Parathyroid adenoma (tissue), 2 donors: ENCODE measurements around the gene TFEB.
A peak's percentile ranks its signal among the peaks of the same experiment; 100 is the strongest.

Experiments used
- H2AFZ ChIP-seq: fragments of 300-600 bp; sonication (generic); one replicate; pipeline ENCODE4 v1.7.0; 2017; ENCODE audit warnings: antibody characterized with exemption, mild to moderate bottlenecking
- H3K27ac ChIP-seq: fragments of 300-600 bp; sonication (generic); one replicate; pipeline ENCODE4 v1.7.0; 2017
- H3K27me3 ChIP-seq: fragments of 300-600 bp; sonication (generic); one replicate; pipeline ENCODE4 v1.7.0; 2017; ENCODE audit warnings: low read length; ENCODE audit not compliant: control insufficient read depth, insufficient read depth
- H3K36me3 ChIP-seq: fragments of 300-600 bp; sonication (generic); one replicate; pipeline ENCODE4 v1.7.0; 2017; ENCODE audit warnings: low read length; ENCODE audit not compliant: control insufficient read depth, insufficient read depth
- H3K4me1 ChIP-seq: fragments of 300-600 bp; sonication (generic); one replicate; pipeline ENCODE4 v1.7.0; 2017; ENCODE audit warnings: control low read depth
- H3K4me2 ChIP-seq: fragments of 300-600 bp; sonication (generic); one replicate; pipeline ENCODE4 v1.7.0; 2017; ENCODE audit warnings: low read length
- H3K4me3 ChIP-seq: fragments of 300-600 bp; sonication (generic); one replicate; pipeline ENCODE4 v1.7.0; 2017; ENCODE audit warnings: low read depth, low read length
- H3K79me2 ChIP-seq: fragments of 300-600 bp; sonication (generic); one replicate; pipeline ENCODE4 v1.7.0; 2017; ENCODE audit warnings: control low read depth
- H3K9ac ChIP-seq: fragments of 300-600 bp; sonication (generic); one replicate; pipeline ENCODE4 v1.7.0; 2017; ENCODE audit warnings: mild to moderate bottlenecking
- H3K9me3 ChIP-seq: fragments of 300-600 bp; sonication (generic); one replicate; pipeline ENCODE4 v1.7.0; 2017; ENCODE audit warnings: low read length; ENCODE audit not compliant: control insufficient read depth
- TF ChIP-seq, protein P1 (sequence below): fragments of 300-600 bp; sonication (generic); IDR thresholded peaks from one replicate; pipeline ENCODE4 v1.7.0; 2017; ENCODE audit warnings: antibody characterized with exemption, mild to moderate bottlenecking
- donor health status: primary hyperparathyroidism.

Gene TFEB

DNA sequence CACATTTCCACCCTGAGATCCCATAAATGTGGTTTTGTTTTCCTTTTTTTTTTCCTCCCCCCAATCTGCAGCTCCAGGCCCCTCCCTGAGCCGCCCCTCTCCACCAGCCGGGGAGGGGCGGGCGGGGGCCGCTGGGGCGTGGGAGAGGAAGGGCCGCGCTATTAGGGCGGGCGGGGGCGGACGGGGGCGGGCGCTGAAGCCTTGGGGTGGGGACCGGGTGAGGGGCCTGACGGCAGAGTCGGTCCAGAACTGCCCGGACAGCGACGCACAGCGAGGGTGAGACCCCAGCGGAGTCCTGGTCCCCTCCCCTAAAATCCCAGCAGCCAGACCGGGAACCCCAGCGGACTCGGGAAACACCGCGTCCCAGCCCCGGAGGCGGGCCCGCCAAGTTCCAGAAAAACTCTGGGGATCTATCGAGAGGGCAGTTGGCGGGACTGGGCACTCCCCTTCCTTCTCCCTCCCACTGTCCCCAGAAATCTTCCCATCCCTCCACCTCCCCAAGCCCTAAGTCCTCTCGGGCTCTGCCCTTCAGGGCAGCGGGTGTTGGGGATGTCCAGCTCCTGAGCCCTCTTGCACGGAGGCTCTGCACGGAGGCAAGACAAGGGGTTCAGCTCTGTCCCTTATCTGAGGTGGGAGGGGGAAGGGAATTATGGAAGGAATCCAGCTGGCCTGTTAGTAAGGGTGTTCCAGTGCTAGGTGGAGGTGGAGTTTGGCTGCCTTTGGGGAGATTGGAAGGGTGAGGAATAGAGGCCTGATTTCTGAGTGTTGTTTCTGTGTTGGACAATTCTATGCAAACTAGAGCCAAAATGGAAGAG is 45.4 kb upstream of the TFEB start, which contains the start of gene PRICKLE4:
Gene PRICKLE4, plus strand, starts transcription at position 232 of the 815 bp plus-strand sequence. CDS start 2,692 bp downstream, outside the sequence.
- H3K27me3 ChIP-seq = no peaks in the 10 kb centered on the region
- TF ChIP-seq, protein P1, sequence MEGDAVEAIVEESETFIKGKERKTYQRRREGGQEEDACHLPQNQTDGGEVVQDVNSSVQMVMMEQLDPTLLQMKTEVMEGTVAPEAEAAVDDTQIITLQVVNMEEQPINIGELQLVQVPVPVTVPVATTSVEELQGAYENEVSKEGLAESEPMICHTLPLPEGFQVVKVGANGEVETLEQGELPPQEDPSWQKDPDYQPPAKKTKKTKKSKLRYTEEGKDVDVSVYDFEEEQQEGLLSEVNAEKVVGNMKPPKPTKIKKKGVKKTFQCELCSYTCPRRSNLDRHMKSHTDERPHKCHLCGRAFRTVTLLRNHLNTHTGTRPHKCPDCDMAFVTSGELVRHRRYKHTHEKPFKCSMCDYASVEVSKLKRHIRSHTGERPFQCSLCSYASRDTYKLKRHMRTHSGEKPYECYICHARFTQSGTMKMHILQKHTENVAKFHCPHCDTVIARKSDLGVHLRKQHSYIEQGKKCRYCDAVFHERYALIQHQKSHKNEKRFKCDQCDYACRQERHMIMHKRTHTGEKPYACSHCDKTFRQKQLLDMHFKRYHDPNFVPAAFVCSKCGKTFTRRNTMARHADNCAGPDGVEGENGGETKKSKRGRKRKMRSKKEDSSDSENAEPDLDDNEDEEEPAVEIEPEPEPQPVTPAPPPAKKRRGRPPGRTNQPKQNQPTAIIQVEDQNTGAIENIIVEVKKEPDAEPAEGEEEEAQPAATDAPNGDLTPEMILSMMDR = no peak
- H3K27ac ChIP-seq = peak within 1 kb of the TSS; percentile 72
- no peaks in the 10 kb centered on the region for H3K79me2 ChIP-seq
- peak within 1 kb of the TSS; percentile 96 for H3K4me2 ChIP-seq
- H3K4me1 ChIP-seq = peaks cover 12% of the 10 kb centered on the region
- no peaks in the 10 kb centered on the region for H3K36me3 ChIP-seq
- H2AFZ ChIP-seq = peak within 1 kb of the TSS; percentile 85
- H3K4me3 ChIP-seq = peak within 1 kb of the TSS; percentile 70
- H3K9ac ChIP-seq = no peak within 1 kb of the TSS
- no peaks in the 10 kb centered on the region for H3K9me3 ChIP-seq

DNA sequence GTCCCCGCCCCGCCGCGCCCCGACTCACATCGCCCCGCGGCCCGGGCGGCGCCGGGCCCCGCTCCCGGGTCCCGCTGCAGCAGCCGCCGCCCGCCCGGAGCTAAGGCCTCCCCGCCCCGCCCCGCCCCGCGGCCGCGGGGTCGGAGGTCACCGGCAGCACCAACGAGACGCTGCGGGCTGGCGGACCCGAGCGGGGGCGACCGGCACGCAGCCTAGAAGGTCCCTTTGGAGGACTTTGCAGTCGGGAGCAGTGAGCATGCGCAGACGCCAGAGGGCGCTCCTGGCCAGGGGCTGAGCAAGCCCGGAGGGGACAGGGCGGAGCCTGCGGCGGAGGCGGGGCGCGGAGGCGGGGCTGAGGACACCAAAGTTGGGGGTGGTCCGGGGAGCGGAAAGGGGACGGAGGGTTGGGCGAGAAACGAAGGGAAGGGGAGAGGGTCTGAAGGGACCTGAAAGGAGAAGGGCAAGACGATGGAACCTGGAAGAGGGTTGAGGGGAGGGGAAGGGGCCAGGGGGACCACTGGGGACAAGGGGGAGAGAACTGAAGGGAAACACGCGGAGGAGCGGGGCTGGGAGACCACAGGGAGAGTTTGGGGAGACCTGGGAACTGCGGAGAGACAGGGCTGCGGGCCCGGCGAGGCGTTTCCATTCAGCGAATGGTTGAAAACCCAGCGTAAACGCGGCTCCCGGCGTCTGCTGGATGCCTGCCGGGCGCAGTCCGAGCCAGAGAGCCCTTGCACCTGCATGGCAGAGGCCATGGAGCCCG is 44.6 kb upstream of the TFEB start, which contains the start of gene FRS3:
Gene FRS3, minus strand, starts transcription at position 113 of the 763 bp plus-strand sequence. CDS start 2,913 bp downstream, outside the sequence.
- H3K27me3 ChIP-seq = no peaks in the 10 kb centered on the region
- H3K9me3 ChIP-seq = no peaks in the 10 kb centered on the region
- peak within 1 kb of the TSS; percentile 72 for H3K27ac ChIP-seq
- peak within 1 kb of the TSS; percentile 96 for H3K4me2 ChIP-seq
- H3K9ac ChIP-seq = no peak within 1 kb of the TSS
- TF ChIP-seq, protein P1 = peak; percentile 98
- H2AFZ ChIP-seq = peak within 1 kb of the TSS; percentile 85
- H3K4me1 ChIP-seq = peaks cover 12% of the 10 kb centered on the region
- no peaks in the 10 kb centered on the region for H3K36me3 ChIP-seq
- no peaks in the 10 kb centered on the region for H3K79me2 ChIP-seq
- peak within 1 kb of the TSS; percentile 70 for H3K4me3 ChIP-seq

DNA sequence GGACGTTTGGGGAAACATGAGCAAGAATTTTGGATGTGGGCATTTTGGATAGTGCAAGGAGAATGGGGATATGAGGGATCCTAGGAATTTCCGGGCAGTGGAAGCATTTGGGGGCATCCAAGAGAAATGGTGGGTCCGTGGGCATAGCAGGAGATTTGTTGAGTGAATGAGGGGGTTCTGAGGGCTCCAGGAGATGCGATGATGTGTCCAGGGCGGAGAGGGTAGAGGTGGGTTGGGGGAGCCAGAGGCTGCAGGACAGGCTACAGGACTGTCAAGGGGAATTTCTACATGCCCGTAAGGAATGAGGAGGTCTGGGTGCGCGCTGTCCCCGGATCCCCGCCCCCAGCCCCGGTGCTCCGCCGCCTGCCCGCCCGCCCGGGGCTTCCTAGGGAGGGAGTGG is 43.9 kb upstream of the TFEB start:
- Histone ChIP-seq H3K9ac (no peak overlapping the region), H3K4me3 (peak overlapping the region; percentile 62), H3K79me2 (no peaks in the 10 kb centered on the region), H3K4me1 (peaks cover 12% of the 10 kb centered on the region), H2AFZ (peak overlapping the region; percentile 65), H3K9me3 (no peaks in the 10 kb centered on the region), H3K36me3 (no peaks in the 10 kb centered on the region), H3K4me2 (peak overlapping the region; percentile 86), H3K27me3 (no peaks in the 10 kb centered on the region), H3K27ac (no peak overlapping the region)
- TF ChIP-seq, protein P1 = no peak

DNA sequence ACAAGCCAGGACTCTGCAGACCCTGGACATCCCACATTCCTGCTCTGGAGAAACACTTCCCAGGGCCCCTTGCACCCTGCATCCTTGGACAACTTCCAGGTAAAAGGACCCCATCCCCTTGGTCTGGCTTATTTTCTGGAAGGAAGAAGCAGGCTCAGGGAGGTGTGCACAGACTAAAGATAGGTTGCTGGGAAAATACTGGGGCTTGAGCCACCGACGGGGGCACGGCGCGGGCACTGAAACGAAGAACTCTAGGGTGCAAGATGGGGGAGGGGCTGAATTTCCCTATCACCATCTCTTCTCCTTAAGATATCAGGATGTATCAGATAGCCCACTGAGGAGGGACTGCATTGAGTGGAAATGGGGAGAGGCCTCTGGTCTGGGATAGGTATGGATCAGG is 43.5 kb upstream of the TFEB start:
- peaks cover 12% of the 10 kb centered on the region for H3K4me1 ChIP-seq
- no peak overlapping the region for H3K27ac ChIP-seq
- peak overlapping the region; percentile 86 for H3K4me2 ChIP-seq
- no peak overlapping the region for H3K9ac ChIP-seq
- TF ChIP-seq, protein P1 = no peak
- H3K36me3 ChIP-seq = no peaks in the 10 kb centered on the region
- H3K4me3 ChIP-seq = peak overlapping the region; percentile 62
- no peaks in the 10 kb centered on the region for H3K79me2 ChIP-seq
- H2AFZ ChIP-seq = peak overlapping the region; percentile 65
- H3K9me3 ChIP-seq = no peaks in the 10 kb centered on the region
- H3K27me3 ChIP-seq = no peaks in the 10 kb centered on the region
